Fibroblast of skin of right biceps (primary cell): ENCODE data around the gene SERAC1.
"Not testable (repeated sequence)": the region's sequence is repeated elsewhere in the genome, so short reads cannot be mapped to it uniquely, and the experiment has no call there.

Source experiments
- DNase-seq: peaks from one replicate; pipeline ENCODE4 v3.0.0-alpha.2; 2013

Gene SERAC1

GRCh38 chr6:158168040-158168289 lies at the start of gene SERAC1:
Gene SERAC1, minus strand, starts transcription at chr6:158168262. Its CDS starts 9,899 bp downstream, at chr6:158158363.
- no peak for DNase-seq

- DNase-seq = peak; percentile 76
Observed at GRCh38 chr6:158213925-158214674, 46.0 kb upstream of the SERAC1 start.

- peak; percentile 67 for DNase-seq
Observed at GRCh38 chr6:158211273-158212055, 43.4 kb upstream of the SERAC1 start.

- DNase-seq = not testable (repeated sequence)
Observed at GRCh38 chr6:158209582-158210333, 41.7 kb upstream of the SERAC1 start.

- not testable (repeated sequence) for DNase-seq
Observed at GRCh38 chr6:158208226-158209030, 40.4 kb upstream of the SERAC1 start.

- DNase-seq = peak; percentile 53
Observed at GRCh38 chr6:158207422-158207788, 39.3 kb upstream of the SERAC1 start.

GRCh38 chr6:158206740-158207421 lies 38.8 kb upstream of the SERAC1 start:
- peak; percentile 49 for DNase-seq

GRCh38 chr6:158205169-158205944 lies 37.3 kb upstream of the SERAC1 start:
- DNase-seq = no peak

- DNase-seq = no peak
Observed at GRCh38 chr6:158198461-158198860, 30.4 kb upstream of the SERAC1 start.

- DNase-seq = no peak
Observed at GRCh38 chr6:158194487-158195280, 26.6 kb upstream of the SERAC1 start.

- DNase-seq = no peak
Observed at GRCh38 chr6:158191761-158192160, 23.7 kb upstream of the SERAC1 start.

GRCh38 chr6:158191032-158191431 lies 23.0 kb upstream of the SERAC1 start:
- no peak for DNase-seq

GRCh38 chr6:158188591-158188990 lies 20.5 kb upstream of the SERAC1 start:
- DNase-seq = no peak

GRCh38 chr6:158185729-158186456 lies 17.8 kb upstream of the SERAC1 start:
- peak; percentile 90 for DNase-seq

GRCh38 chr6:158184608-158185007 lies 16.5 kb upstream of the SERAC1 start:
- peak; percentile 87 for DNase-seq

- not testable (repeated sequence) for DNase-seq
Observed at GRCh38 chr6:158183174-158183972, 15.3 kb upstream of the SERAC1 start.

- not testable (repeated sequence) for DNase-seq
Observed at GRCh38 chr6:158177712-158178111, 9.7 kb upstream of the SERAC1 start.

GRCh38 chr6:158175111-158175510 lies 7.0 kb upstream of the SERAC1 start:
- DNase-seq = peak; percentile 19

GRCh38 chr6:158174514-158174913 lies 6.5 kb upstream of the SERAC1 start:
- peak; percentile 93 for DNase-seq
